HG03565 (cell line): ENCODE results near the gene LSM5.

Source experiments
- ATAC-seq: cut with Tn5 transposase; IDR thresholded peaks from one replicate; pipeline ENCODE4 v1.9.1; 2021; ENCODE audit warnings: mild to moderate bottlenecking, moderate library complexity; ENCODE audit not compliant: unreplicated experiment

Gene LSM5

DNA sequence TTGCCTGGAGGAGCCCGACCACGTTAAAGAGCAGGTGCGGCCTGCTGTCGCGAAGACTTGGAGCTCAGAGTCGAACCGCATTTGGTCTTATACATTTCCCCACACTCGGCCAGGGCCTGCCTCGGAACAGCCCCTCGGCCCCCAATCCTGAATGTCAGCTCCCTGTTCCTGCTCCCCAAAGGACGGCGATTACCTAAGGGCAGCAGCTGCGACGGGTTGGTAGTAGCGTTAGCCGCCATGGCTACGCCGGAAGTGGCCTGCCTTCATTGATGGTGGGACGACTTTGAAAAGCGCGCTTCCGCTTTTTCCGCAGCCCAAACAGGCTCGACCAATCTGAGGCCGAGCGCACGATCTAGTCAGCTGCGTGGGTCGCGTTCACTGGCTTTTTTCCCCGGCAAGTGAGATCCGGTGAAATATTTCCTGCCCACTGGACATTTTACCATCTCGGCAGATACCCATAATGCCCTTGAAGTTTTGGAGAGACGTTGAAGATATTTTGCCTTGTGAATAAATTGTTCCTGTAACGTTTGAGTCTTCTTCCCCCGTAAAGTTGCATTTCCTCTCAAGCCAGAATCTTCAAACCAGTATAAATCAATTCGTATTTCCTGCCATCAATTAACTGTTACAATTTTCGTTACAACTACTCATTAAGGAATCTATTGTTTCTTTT, at the start of gene LSM5:
TSS of gene LSM5 (minus strand) at position 254 of the 670 bp plus-strand sequence. CDS start at position 239, 15 bp downstream.
- peak; percentile 81 for ATAC-seq

DNA sequence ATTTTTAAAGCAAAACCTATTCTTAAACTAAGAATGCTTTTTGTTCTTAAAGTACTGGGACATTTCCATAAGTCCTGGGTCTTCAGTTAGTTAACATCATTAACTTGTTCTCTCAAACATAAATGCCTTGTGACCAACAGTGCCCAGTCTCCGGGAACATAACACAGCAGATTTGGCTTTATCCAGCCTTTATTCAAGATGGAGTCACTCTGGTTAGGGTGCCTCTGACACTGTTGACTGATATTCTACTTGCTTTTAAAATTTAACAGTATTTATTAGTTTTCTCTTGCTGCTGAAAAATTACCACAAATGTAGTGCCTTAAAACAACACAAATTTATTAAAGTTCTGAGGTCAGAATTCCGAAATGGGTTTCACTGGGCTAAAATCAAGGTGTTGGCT, 49.2 kb upstream of the LSM5 start:
- no peak for ATAC-seq

DNA sequence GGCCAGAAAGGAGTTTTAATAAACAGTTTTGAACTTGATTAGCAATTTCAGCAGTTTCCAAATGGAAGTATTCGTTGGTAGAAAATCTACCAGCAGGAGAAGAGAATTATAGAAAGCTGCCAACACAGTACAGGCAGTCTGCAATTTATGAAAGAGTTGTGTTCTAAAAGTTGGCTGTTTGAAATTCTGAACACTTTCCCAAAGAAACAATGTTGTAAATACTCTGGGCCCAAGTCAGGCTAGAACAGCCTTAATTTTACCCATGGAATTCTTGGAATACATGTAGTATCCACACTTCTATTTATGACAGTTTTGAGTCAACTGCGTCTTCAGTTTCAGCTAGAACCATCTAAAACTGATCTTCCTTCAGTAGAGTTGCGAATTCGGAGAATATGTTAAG, 47.6 kb upstream of the LSM5 start:
- no peak for ATAC-seq

DNA sequence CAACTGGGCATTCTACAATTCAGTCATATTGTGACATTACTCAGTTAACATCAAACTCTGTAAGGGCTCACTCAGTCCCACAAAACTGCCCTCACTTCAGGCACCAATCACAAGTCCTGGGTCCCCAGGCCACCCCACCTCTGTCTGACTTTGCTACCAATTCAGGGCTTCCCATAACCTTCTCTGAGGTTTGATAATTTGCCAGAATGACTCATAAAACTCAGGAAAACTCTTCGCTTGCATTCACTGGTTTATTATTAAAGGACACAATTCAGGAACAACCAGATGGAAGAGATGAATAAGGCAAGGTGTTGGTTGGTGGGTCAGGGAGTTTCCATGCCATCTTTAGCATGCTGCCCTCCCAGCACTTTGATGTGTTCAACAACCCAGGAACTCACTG, 46.4 kb upstream of the LSM5 start:
- no peak for ATAC-seq

DNA sequence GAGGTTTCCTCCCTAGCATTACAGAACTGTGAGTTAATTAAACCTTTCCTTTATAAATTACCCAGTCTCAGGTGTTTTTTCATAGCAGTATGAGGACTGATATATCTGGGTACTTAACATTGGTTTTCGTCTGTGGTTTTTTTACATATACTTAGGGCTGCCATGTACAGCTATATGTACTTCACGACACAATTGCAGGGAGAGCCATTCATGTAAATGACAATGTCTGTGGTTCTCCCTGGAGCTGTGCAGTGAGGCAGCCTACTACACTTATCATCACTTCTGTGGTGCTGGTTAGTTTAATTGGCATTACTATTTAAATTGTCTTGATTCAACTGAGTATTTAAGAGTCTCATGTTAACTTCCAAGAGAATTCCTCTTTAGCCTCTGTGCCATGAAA, 45.8 kb upstream of the LSM5 start:
- no peak for ATAC-seq

DNA sequence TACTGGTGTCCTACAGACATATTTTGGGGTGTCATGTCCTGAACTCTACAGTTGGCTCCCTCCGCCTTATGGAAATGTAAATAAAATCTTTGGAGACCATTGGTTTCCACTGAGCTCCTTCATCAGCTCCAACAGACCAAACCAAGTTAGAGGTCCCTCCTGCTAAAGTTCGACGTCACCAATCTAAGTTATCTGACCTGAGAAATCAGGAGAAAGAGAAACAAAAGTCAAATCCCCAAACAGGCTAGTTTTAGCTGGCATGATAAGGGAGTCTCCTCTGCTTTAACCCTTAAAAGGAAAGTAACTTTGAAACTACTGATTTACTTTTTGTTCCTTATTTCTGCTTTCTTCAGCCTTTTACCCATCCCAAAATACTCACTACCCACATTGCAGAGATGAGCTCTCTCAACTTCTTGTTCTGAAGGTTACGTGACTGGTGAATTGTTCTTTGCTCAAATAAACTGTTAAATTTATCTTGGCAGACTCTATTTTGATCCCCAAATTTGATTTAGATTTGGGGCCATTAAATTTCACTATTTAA, 45.1 kb upstream of the LSM5 start:
- no peak for ATAC-seq

DNA sequence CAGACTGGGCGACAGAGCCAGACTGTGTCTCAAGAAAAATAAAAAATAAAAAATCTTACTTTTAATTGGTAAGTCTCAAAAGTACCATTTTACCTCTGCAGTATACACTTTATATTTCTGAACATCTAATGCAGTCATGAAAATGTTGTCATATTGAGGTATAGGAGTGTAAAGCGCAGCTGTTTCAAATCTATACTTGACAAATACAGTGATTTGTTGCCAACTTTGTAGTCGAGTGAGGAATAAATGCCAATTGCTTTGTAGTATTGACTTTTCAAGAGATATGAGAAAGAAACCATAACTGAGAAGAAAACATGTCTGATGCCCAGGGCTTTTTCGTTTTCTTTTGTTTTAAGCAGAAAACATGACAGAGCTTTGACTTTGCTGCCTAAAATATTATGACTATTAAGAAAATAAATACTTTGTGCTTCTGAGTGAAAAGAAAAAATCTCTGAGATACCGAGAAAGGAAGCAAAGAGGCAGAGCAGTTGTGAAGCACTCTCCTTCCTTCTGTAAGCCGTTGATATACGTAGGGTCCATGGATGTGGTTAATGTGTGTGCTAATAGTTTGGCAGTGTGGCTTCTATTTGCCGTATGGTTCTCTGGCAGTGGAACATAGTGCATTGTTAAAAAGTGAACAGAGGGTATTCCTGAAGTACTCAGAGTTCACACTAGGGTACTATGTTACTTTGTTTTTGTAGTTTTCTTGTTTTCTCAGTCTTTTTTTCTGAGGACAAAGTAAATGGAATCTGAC, 43.3 kb upstream of the LSM5 start:
- no peak for ATAC-seq

DNA sequence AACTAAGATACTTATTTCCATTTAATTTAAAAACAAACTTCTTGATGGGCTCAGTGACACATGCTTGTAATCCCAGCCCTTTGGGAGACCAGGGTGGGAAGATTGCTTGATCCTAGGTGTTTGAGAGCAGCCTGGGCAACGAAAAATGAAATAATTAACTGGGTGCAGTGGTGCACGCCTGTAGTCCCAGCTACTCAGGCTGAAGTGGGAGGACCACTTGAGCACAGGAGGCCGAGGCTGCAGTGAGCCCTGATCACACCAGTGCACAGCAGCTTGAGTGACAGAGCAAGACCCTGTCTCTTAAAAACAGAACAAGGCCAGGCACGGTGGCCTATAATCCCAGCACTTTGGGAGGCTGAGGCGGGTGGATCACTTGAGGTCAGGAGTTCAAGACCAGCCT, 42.5 kb upstream of the LSM5 start:
- no peak for ATAC-seq

DNA sequence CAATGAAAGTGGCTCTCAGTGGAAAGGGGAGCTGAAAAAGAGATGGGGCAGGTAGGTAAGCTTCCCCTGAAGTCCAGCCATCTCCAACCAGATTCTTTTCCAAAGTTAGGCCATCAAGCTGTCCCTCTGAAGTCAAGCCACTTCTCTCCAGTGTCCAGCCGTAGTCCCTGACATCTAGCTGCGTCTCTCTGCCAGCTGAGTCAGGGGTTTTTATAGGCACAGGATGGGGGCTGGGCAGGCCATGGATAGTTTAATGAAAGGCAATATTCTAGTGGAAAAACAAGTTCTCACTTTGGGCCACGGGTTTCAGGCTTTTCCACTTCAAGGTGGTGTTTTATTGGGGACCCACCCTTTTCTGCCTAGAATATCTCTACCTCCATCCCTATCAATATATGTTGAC, 41.9 kb upstream of the LSM5 start:
- ATAC-seq: no peak

DNA sequence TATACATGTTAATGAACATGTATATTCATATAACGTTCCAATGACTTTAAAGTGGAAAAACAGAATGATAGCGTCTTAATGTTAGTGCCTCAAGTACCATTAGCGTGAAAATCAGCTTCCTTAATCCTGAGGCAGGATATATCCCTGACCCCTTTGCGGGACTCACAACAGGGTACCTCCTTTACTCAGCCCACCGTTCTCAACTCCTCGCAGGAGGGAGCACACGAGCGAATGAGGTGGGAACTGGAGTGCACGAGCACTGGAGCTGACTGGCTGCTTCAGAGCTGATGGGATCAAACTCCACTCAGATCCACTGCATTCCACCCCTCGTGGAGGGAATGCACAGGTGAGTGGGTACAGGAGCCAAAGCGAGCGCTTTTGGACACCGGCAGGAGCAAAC, 41.2 kb upstream of the LSM5 start:
- ATAC-seq: no peak

DNA sequence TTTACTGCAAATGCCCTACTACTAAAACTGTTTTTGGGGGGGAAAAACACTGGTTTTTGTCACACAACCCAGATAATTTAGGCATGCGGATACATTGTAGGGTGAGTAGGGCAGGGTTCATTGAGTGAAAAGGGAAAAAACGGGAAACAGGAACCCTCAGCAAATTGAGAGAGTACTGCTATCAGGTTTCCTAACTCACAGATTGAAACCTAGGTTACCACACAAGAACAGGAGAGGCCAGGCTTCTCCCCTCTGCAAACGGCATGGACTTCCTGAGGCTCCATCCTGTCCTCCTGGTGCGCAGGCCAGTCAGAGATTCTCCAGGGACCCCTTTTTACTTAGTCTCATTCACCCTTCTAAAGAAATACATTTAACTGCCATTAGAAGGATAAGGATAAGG, 35.7 kb upstream of the LSM5 start:
- no peak for ATAC-seq

DNA sequence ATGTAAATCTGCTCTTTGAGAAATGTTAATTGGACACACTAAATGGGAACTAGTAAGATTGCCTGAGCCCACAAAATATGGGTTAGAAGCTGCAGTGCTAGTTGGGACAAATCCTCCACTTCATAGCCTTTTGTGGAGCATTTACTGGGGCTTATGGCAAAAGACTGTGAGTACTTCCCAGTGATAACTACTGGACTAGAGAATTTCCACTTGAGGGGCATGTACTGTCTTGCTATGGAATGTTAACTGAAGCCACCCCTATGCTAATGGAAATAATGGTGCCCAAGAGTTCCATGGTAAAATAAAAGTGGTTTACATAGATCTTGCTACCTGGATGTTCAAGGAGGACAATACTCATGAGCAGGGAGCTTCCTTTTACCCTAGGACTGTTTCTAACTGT, 34.5 kb upstream of the LSM5 start:
- ATAC-seq: no peak

DNA sequence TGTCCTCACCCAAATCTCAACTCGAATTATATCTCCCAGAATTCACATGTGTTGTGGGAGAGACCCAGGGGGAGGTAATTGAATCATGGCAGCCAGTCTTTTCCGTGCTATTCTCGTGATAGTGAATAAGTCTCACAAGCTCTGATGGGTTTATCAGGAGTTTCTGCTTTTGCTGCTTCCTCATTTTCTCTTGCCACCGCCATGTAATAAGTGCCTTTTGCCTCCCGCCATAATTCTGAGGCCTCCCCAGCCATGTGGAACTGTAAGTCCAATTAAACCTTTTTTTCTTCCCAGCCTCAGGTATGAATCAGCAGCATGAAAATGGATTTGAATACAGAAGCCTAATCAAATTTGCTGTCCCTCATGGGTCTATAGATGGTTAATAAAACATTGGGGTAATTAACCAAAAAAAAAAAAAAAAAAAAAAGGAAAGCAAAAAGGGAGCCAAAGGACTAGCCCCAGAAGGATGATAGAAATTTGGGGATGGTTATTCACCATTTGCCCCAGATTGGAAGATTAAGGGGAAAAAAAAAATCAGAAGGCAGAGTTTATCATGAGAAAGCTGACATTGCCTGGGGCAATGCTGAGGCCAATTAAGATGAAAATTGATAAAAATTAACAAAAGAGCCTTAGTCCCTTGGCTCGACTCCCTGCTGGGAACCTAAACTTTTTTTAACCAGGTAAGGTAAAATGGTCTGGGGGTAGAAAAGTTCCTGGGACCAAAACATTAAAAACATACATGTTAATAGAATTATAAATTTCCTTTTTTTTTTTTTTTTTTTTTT, 32.8 kb upstream of the LSM5 start:
- no peak for ATAC-seq

DNA sequence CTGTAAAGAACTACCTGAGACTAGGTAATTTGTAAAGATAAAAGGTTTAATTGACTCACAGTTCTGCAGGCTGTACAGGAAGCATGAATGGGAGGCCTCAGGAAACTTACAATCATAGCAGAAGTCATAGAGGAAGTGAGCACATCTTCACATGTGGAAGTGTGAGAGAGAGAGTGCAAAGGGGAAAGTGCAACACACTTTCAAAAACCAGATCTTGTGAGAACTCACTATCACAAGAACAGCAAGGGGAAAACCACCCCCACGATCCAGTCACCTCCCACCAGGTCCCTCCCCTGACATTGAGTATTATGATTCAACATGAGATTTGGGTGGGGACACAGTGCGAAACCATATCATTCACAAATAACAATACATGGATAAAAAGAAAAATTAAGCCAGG, 29.6 kb upstream of the LSM5 start:
- no peak for ATAC-seq

DNA sequence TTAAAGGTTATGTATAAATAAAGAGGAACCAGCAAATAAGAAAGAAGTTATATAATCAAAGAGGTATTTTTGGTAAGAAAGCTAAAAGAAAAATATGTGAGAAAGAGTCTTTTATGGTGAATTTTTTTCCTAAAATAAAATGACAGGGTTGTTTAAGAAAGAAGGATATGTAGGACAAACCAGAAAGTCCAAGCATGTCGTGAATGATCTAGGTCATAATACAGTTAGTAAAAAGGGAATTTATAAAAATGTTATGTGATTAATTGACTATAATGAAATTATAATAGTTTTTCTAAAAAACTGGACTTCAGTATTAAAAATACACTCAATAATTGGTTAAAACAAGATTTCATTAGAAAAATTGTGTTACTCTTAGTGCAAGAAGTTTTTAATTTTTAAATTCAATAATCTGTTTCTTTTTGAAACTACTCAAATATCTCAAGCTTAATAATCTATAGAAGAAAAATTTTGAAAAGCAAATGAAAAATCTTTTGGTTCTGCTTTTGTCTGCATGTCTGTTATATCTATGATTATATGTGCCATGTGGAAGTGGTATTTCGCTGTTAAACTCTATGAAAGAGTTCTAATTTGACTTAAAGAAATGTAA, 28.5 kb upstream of the LSM5 start:
- ATAC-seq: no peak

DNA sequence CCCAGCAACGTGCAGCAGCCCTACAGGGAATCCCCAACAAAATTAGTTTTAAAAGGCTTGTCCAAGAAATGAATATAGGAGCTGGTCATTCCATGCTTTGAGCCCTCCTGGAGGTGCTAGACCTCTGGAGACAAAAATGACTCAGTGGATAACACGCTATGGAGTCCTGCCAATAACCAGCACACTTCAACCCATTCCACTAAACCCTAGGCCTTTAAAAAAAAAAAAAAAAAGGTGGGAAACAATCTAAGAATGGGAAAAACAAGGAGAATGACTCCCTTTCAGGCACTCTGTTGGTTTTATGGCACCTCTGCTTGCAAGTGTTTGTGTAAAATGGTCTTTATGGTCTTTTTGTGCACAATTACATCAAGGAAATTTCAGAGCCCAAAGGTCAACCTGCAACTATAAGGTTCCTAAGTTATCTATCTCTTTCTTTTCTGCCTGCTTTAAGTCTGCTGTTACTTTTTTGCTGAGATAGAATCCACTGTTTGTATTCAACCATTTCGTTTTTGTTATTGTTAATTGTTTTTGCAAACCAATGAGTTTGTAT, 26.4 kb upstream of the LSM5 start:
- no peak for ATAC-seq

DNA sequence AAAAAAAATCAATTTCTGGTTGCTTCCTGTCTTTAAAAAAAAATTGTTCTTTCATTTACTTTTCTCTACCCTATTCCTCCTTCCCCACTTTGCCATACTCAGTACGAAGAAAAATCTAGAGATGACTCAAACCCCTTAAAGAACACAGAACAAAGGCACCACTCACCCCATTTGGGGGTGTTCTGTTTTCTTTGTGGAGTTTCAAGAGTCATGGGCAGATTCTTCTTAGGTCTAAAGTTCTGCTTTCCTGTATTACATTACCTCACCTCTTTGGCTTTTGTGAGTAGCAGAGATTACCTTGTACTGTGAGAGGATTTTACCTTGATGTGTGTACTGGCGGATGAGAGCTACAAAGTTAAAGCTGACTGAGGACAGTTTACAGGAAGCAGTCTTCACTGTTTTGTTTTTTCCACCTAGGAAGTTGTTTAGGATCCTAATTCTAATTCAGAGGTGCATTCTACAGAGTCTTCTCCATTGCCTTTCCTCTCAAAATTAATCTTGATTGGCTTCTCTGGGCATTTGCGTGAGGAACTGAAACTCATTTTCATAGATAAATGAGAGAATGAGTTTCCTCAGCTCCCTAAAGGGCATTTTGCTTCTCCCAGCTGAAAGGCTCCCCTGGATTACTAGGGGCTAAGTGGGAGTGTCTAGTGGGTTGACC, 25.8 kb upstream of the LSM5 start:
- ATAC-seq: peak; percentile 87

DNA sequence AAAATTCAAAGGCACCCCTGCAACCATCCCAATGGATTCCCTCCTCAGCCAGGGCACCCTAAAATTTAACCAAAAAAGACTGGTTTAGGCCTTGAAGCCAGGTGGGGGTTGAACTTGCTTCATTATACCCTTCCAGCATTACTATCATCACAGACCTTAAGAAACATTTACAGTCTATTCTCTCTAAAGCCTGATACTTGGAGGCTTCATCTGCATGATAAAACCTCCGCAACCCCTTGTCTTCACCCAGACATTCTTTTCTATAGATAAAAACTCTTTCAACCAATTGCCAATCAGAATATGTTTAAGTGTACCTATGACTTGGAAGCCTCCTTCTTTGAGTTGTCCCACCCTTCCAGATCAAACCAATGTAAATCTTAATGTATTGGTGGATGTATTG, 23.0 kb upstream of the LSM5 start:
- ATAC-seq: no peak

DNA sequence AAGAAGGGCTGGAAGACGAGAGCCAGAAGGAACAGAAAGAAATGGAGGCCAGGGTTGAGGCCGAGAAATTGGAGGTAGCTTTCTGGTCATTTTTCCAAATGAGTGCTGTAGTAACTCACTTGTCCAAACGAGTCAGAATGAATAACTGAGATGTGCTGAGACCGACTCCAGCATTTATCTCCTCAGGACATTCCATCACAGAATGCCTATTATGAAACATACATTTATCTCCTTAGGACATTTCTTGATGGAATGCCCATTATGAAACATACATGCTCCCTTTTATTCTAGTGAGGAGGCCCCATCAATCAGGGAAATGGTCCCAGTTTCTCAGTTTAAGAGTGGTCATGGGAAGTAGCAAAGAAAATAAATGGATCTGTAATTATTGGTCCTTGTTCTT, 21.6 kb upstream of the LSM5 start:
- no peak for ATAC-seq

DNA sequence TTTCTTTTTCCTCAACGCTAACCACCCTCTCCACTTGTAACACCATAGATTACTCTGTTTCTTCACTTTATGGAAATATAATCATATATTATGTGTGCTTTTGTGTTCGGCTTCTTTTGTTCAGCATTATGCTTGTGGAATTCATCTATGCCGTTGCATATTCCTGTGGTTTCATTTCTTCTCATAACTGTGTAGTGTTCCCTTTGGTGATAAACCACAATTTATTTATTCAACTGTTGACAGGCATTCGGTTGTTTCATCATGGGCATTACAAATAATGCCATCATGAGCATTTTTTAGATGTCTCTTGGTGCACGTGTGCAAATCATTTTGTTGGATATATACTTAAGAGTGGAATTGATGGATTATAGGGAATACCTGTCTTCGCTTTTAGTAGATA, 17.2 kb upstream of the LSM5 start:
- no peak for ATAC-seq
